ENCODE measurements around the gene LAMA2.

DNA sequence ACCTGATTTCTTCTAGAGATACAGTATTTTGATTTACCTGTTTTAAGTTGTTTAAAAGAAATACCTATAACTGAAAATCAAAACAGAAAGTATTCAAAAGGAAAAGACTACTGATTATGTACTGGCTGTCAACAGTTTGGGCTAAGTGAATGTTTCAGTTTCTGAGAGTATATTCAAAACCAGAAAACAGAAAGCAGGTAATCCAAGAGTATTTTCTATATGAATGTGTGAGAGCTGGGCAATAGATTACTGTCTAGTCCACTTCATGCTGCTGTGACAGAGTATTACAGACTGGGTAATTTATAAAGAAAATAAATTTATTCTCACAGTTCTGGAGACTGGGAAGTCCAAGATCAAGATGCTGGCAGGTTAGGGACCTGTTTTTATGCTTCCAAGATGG is 566.0 kb downstream of the LAMA2 start:
- TF ChIP-seq POLR2A (IDR thresholded peaks at IDR 0.05; ENCODE audit: extremely low read depth, insufficient read length) (no peak), MYC (IDR thresholded peaks at IDR 0.05; ENCODE audit: low read depth, low read length) (no peak)
- TF ChIP-seq, protein P1, sequence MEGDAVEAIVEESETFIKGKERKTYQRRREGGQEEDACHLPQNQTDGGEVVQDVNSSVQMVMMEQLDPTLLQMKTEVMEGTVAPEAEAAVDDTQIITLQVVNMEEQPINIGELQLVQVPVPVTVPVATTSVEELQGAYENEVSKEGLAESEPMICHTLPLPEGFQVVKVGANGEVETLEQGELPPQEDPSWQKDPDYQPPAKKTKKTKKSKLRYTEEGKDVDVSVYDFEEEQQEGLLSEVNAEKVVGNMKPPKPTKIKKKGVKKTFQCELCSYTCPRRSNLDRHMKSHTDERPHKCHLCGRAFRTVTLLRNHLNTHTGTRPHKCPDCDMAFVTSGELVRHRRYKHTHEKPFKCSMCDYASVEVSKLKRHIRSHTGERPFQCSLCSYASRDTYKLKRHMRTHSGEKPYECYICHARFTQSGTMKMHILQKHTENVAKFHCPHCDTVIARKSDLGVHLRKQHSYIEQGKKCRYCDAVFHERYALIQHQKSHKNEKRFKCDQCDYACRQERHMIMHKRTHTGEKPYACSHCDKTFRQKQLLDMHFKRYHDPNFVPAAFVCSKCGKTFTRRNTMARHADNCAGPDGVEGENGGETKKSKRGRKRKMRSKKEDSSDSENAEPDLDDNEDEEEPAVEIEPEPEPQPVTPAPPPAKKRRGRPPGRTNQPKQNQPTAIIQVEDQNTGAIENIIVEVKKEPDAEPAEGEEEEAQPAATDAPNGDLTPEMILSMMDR (IDR thresholded peaks at IDR 0.05; ENCODE audit: low read depth, low read length), result no peak
- TF ChIP-seq, protein P2, sequence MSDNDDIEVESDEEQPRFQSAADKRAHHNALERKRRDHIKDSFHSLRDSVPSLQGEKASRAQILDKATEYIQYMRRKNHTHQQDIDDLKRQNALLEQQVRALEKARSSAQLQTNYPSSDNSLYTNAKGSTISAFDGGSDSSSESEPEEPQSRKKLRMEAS (IDR thresholded peaks at IDR 0.05; ENCODE audit: low read depth, low read length), result no peak

Data from NB4 (cell line).